Esophagus squamous epithelium (tissue), 4 donors: Measurements from ENCODE around the gene PDIA2.

Source experiments
- POLR2A ChIP-seq, 4 donors: fragments of 450-650 bp; IDR thresholded peaks; one replicate each; pipeline ENCODE4 v1.6.1; 2017; ENCODE audit warnings: antibody characterized with exemption in 4 of 4, mild to moderate bottlenecking in 4 of 4, moderate library complexity in 3 of 4
- TF ChIP-seq, protein P1 (sequence below), 6 experiments: fragments of 450-650 bp in 4 of 6; fragments of 200-600 bp in 2 of 6; sonication (generic) in 2 of 6; IDR thresholded peaks; one replicate each; pipeline ENCODE4 v1.5.1; 2016 to 2019; ENCODE audit warnings: antibody characterized with exemption in 6 of 6, mild to moderate bottlenecking in 4 of 6, moderate library complexity in 4 of 6

DNA sequence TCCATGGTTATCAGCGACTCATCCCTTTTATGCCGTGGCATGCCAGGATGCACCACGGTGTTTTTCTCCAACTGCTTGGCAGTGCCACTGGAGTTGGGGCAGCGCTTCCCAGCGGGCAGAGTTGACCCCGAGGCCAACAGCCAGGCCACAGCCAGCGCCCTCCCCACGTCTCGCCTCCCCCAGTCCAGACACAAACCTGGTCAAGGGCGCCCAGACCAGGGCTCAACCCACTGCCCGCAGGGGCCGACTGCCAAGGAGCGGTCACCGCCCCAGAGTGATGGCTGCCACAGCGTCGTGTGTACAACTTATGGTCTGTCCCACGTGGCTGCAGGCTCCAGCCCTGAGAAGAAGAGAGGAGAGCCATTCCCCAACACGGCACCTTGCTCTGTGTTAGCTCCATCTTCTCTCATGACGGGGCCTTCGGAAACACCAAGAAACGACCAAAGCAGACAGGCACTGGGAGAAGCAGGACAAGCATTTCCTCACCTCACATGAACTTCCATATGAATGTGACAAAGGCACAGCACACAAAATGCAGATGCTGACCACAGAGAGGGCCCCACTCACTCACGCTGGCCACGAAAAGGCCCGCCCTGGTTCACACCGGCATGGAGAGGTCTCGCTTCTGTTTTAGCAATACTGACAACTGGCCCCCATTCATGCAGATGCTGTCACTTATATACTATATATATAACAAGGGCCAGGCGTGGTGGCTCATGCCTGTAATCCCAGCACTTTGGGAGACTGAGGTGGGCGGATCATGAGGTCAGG lies 42.6 kb downstream of the PDIA2 start:
- TF ChIP-seq, protein P1, sequence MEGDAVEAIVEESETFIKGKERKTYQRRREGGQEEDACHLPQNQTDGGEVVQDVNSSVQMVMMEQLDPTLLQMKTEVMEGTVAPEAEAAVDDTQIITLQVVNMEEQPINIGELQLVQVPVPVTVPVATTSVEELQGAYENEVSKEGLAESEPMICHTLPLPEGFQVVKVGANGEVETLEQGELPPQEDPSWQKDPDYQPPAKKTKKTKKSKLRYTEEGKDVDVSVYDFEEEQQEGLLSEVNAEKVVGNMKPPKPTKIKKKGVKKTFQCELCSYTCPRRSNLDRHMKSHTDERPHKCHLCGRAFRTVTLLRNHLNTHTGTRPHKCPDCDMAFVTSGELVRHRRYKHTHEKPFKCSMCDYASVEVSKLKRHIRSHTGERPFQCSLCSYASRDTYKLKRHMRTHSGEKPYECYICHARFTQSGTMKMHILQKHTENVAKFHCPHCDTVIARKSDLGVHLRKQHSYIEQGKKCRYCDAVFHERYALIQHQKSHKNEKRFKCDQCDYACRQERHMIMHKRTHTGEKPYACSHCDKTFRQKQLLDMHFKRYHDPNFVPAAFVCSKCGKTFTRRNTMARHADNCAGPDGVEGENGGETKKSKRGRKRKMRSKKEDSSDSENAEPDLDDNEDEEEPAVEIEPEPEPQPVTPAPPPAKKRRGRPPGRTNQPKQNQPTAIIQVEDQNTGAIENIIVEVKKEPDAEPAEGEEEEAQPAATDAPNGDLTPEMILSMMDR (IDR thresholded peaks at IDR 0.05), result no peak
- TF ChIP-seq POLR2A (IDR thresholded peaks at IDR 0.05), result no peak
